ENCODE data around the gene RASGRP1.

Gene RASGRP1

DNA sequence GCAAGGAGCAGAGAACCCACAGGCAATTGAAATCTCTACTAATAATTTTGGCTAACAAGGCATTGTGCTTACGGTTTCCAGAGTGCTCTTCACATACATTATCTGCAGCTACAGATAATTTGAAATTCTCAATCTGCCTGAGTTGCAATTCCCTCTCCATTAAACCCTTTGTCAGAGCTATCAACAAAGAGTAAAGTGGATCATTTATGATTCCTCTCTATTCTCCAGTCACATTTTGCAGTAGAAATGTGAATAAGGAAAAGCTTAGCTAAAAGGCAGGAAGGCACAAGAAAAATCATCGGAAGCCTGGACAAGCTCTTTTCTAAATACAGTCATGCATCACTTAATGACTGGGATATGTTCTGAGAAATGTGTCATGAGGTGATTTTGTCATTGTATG, 61.1 kb downstream of the RASGRP1 start:
- DNase-seq: no peak

DNA sequence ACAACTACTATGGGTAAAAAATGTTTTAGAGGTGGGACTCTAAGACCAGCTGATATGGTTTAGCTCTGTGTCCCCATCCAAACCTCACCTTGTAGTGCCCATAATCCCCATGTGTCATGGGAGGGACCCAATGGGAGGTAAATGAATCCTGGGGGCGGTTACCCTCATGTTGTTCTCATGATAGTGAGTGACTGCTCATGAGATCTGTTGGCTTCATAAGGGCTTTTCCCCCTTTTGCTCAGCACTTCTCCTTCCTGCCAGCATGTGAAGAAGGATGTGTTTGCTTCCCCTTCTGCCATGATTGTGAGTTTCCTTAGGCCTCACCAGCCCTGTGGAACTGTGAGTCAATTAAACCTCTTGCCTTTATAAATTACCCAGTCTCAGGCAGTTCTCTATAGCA, 65.0 kb downstream of the RASGRP1 start:
- DNase-seq: no peak

DNA sequence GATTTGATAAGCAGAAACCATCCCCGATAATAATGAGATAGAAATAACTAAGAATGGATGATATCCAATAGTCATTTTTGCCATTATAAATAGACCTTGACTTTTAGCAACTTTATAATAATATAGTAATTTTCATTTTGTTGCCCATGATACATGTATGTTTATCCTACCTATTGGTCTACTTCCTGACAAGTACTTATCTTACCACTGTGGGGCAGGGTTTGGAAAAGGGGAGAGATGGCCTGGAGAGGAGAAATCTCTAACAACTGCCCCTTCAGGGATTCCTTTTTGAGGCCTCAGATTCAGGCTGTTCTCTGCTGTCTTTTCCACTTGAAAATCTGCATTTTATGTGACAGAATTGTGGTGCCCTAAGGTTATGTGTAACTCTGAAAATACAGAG, 68.5 kb downstream of the RASGRP1 start:
- no peak for DNase-seq

DNA sequence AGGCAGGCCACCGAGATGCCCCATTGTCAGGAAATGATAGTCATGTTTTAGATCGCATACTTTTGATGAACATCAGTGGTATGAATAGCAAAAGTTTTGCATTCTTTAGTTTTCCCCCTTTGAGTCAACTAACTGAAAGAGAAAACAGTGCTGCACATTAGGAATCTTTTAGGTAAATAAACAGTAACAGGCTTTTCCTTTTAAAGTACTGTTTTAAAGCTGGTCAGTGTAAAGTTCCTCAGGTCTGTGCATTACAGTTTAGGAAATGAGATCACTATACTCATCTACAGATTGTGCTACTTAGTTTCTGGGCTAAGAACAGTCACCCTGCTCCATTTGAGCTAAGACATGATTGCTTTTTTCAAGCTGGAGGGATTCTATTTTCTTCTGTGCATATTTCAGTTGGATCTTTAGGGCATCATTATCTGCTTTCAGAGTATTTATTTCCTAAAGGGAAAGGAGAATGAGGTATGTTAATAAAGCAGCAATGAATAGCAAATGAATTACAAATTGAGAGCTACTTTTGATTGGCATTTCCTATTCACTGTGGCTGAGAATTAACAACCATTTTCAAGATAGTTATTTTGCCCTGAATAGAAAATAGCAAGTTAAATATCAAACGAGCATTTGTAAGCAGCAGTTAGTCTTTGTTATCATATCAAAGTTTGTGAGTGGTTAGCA, 74.2 kb downstream of the RASGRP1 start:
- DNase-seq: no peak

DNA sequence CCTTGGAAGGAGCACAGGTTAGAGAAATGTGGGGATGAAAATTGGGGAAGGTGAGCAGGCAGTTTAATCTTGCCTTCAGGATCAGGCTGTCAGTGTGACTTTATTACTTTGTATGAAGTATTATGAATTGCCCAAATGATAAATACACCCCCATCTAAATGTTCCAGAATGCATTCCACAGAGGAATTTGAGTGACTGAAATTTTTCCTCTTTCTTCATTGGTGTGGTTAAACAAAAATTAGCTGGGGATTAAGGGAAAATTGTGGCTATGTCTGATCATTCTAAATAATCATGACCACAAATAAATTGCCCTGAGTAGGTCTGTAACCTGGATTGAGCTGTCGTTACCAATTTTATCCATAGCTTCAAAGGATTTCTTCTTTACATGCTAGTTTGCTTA, 77.2 kb downstream of the RASGRP1 start:
- no peak for DNase-seq

DNA sequence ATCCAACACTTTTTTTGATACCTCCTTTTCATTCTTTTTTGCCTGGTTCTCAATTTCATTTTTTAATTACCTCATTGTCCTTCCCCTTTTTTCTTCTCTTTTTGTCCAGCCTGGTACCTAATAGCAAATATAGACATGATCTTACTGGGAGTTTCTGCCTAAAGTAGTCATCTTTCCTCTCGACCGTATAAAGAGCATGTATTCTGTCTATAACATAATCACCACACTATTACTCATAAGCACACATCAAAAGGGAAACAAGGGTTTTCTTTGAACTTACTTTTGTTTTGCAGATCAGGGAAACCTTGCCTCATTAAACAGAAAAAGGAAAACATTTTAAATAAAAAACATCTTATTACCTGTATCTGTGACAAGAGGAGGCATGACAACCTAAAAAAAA, 77.7 kb downstream of the RASGRP1 start:
- DNase-seq: no peak

DNA sequence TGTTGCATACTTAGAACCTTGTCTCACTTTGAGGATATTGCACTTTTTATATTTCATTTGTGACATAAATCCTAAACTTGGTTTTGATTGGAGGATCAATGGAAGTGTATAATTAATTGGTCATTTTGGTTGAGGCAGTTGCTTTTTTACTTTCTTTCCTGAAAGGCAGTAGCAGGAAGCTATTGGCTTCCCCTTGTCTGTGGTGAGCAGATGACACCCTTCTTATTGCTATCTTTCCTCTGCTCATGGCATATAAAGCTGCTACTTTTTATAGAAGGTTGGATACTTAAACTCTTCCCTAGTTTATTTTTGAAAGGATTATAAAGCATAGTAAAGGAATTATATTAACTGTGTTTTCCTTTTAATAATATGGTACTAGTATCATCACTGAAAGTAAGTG, 82.0 kb downstream of the RASGRP1 start:
- no peak for DNase-seq

DNA sequence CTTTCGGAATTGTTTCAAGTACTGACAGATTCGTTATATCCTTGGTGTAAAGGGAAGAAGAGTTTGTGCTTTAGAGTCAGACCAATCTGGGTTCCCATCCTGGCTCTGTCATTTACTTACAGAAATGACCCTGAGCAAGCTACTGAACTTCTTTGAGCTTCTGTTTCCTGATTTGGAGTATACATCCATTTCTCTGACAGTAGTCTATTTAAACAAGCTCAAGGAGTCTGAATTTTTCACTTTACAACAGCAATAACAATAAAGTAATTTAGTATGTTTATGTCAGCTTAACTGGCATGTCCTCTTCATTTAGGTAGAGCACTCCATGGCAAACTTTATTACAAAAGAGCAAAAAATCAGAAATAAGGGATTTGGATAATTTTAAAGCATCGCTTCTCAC, 82.9 kb downstream of the RASGRP1 start:
- no peak for DNase-seq

DNA sequence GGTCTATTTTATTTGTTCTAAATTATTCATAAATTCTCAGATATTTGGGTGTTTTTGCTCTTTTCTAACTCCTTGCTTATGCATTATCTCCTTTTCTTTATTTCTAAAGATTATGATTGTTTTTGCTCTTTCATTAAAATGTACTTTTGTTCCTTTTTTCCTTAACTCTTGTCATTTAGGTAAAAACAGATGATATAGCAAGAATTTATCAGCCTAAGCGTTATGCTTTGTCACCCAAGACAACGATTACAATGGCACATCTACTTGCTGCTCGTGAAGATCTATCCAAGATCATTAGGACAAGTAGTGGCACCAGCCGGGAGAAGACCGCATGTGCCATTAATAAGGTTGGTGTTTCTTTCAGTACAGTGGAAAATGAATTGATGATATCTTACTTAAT, 83.5 kb downstream of the RASGRP1 start:
- no peak for DNase-seq

DNA sequence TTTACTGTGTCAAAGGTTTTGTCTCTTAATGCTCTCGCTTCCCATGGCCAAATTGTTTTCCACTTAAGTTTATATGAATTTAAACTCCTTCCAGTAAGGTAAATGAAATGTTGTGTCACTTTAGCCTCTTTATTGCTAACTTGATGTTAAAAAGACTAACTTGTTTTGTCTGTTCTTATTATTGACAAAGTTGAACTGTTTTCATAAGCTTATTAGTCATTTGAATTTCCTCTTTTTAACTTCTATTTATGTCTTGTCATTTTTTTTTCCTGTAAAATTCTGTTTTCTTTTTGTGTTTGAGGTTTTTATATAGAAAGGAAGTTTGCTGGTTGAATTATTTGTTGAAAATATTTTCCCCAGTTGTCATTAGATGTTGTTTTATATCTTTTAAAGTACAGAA, 84.9 kb downstream of the RASGRP1 start:
- DNase-seq: no peak

DNA sequence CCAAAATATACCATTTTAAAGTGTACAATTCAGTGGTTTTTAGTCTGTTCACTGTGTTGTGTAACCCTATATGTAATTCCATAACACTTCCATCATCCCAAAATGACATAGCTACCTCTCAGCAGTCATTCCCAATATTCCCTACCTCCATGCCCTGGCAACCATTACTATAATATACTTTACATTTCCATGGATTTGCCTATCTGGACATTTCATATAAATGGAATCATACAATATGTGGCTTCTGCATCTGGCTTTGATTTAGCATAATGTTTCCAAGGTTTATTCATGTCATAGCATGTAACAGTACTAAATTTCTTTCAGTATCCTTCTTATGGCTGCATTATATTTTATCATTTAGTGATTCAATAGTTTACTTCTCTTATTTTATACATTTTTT, 85.3 kb downstream of the RASGRP1 start:
- DNase-seq: no peak

DNA sequence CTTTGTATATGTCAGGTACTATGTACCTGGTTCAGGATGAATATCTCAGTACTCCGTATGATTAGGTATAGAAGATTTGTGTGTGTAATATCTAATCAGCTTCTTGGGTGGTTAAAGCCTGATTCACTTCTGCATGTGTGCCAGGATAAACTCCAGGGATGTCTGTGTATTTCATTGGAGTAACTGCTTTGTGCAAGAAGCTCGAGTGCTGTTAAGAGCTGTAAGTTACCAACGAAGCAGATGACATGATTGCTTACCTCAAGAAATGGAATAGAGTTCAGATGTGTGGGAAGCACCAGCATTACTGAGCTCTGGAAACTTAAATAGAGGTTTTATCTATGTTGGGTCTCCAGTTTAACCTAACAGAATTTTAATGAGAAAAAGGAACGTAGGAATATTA, 87.0 kb downstream of the RASGRP1 start:
- DNase-seq: no peak

DNA sequence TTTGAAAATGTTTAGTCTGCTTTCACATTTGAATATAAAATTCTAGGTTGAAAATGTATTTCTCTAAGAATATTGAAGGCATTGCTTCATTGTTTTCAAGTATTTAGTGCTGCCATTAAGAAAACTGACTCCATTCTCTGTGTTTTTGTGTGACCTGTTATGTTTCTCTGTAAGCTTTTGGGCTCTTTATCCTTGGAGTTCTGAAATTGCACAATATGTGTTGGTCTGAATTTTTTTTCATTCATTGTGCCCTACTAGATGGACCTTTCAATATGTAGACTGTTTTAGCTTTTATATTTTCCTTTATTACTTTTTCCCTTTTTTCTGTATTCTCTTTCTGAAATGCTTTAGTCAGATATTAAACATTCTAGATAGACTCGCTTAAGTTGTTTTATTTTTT, 88.5 kb downstream of the RASGRP1 start:
- no peak for DNase-seq

DNA sequence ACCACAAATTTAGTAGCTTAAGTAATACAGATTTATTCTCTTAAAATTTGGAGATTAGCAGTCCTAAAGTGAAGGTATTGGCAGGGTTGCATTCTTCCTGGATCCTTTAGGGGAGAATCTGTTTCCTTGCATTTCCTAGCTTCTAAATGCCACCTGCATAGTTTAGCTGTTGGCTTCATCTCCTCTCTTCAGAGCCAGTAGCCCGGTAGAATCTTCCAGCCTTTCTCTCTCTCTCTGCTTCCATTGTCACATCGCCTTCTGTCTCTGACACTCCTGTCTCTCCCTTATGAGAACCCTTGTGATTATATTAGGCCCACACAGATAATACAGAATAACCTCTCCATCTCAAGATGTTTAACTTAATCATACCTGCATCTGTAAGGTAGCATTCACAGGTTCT, 89.3 kb downstream of the RASGRP1 start:
- no peak for DNase-seq

DNA sequence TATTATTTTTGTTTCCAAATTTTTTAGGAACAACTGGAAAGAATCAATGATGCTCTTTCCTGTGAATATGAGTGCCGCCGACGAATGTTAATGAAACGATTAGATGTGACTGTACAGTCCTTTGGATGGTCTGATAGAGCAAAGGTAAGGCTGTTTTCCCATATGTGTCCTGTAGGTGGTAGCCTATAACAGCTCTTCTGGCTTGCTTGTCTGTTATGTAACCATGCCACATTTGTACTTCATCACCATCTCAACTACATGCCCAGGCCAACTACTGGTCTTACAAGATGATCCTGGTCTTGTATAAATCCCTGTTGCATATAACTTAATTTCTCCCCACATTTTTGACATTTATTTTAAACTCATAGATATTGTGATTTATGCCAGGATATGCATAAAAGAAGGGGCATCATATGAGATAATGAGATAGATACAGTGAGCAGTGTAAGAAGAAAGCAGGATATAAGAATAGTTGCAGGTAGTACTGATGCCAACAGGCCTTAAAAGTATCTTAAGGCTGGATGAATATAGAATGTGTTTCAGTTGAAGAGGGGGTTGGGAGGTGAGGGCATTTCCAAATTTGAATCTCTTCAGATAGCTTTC, 90.4 kb downstream of the RASGRP1 start:
- DNase-seq: peak; percentile 11

DNA sequence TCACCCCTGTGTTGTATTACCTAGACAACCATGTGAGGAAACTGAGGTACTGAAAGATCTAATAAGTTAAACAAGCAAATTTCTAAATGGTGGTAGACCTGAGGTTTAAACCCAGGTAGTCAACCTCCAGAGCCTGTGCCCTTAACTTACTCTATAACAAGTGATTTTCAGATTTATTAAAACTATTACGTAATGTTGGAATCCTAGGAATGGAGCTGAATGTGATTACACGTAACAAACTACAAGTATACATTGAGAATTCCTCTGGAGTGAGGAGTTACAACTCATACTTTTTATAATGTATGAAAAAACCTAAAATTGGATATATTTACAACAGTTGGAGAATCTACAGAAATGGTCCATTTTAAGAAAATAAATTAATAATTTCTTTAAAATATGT, 92.6 kb downstream of the RASGRP1 start:
- no peak for DNase-seq

DNA sequence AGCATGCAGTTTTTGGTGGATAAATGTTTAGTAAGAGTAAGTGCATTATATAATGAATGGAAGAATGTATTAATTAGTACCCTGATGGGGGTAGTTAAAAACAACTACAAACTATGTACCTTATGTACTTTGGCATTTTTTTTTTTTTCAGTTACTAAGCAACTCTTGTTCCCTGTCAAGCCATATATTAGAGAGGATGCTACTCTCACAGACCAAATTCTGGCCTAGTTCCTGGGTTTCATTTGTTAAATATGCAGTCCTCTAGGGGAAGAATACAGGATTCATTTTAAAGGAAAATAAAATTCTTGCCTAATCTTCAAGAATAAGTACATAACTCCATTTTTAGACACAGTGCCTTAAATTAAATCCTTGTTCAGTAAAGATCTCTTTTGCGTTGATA, 93.8 kb downstream of the RASGRP1 start:
- DNase-seq: no peak

DNA sequence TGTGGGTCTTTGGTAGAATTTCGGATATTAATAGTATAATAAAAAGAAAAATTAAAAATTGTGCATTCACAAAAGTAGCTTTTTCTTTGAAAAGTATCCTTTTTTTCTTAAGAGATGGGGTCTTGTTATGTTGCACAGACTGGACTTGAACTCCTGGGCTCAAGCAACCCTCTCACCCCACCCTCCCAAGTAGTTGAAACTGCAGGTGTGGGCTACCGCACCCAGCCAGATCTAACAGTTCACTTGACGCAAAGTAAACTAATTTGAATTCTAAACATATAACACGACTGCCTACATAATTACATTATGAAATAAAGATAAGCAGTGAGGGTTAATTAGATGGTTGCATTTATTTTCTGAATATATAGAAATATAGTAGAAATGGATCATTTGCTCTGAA, 99.9 kb downstream of the RASGRP1 start:
- no peak for DNase-seq

DNA sequence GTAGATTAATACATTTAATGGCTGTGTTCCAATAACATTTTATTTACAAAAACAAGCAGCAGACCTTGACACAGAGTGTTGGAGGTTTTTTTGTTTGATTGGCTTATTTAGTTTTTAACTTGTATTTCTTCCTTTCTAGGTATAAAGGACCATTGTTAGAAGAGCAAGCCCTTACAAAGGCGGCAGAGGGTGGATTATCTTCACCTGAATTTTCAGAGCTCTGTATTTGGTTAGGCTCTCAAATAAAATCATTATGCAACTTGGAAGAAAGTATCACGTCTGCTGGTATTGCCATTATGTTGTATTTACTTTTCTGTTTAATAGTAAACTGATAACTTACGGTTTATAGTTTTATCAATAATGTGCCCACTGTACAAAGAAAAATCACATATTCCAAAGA, 100.7 kb downstream of the RASGRP1 start:
- no peak for DNase-seq

DNA sequence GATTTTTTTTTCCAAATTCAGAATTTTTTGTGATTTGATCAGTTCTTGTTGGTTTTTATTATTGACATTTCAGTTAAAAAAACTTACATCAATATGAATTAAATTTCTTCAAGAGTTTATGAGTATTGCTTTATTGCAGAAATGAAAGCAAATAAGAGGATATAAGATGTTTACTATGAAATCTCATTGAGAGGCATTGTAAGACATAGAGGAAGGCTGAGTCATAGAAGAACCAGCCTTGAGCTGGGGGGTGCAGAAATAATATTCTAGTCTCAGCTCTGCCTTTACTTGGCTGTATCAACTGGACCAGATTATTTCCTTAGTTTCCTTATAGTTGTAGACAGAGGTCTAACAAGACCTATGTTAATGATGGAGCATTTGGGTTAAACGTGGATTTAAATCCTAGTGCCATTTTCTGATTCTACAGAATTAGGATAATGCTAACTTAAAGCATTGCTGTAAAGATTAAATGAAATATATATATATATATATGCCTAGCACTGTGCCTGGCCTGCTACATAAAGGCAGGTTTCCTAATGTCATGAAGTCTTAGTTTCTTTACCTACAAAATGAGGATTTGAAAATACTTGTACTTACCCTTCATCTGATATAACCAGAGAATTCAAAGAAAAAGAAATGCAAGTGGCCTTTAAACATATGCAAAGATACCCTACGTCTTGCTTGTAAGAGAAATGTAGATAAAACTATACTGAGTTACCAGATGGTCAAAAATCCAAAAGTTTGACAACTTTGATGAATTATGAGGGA, 103.4 kb downstream of the RASGRP1 start:
- no peak for DNase-seq

DNA sequence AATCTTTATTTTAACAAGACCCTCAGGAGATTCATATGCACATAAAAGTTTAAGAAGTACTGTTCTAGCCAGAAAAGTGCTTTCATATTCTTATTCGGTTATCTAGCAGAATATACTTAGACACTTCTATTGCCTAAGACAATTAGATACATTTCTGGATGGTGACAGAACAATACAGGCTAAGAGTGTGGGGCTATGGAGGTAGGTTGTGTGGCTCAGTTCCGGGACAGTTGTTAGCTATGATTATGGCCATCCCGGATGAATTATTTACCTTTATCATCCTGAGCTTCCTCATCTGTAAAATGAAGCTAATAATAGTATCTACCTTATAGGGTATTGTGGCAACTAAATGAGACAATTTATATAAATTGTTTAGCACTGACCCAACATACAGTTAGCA, 104.1 kb downstream of the RASGRP1 start:
- no peak for DNase-seq

DNA sequence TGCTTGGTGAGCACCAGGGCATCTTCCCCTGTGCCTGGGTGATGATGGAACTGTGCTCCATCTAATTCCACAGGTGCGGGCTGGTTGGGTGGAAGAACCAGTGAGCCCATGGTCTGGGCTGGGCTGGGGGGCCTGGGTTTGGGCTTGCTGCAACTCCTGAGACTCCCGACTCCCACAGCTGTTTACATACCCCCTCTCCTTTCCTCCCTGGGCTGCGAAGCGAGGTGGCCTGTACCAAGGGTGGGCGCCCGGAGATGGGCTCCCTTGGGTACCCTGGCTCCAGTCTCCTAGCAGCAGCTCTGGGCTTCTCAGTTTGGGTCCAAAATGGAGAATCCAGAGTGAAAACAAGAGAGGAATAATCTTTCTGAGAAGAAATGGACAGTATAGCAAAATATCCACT, 105.1 kb downstream of the RASGRP1 start:
- DNase-seq: no peak

DNA sequence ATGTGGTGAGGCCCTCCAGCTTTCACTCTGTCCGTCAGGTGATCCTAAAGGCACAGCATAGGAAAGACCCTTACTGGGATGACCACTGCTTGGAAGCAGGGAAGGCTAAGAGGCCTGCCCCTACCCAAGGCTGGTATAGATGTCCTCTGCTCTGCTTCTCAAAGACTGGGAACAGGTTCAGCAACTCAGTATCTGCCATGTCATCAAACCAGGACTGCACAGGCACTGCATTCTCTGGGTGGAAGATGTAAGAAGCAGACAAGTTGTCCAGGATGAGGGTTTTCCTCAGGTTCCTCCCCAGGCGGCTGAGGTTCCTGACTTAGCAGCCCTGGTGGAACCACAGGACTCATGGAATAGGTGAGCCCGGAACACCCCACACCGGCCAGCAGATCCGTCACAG, 106.0 kb downstream of the RASGRP1 start:
- DNase-seq: no peak

DNA sequence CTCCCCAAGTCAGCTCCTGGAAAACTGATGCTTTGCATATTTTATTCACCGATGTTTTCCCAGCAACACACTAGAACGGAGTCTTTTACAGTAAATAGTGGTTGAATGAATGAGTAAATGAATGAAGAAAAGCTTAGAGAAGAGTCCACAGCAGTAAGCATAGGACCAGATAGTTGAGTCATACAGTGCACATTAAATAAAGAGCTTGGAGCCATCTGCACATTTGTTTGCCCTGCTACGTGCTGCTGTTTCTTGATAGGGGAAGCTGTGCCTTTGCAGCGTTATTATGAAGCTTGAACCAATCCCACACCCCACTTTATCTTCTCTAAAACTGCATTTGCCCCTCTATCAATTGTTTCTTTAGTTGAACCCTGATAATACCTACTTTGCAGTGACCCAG, 109.5 kb downstream of the RASGRP1 start:
- no peak for DNase-seq

DNA sequence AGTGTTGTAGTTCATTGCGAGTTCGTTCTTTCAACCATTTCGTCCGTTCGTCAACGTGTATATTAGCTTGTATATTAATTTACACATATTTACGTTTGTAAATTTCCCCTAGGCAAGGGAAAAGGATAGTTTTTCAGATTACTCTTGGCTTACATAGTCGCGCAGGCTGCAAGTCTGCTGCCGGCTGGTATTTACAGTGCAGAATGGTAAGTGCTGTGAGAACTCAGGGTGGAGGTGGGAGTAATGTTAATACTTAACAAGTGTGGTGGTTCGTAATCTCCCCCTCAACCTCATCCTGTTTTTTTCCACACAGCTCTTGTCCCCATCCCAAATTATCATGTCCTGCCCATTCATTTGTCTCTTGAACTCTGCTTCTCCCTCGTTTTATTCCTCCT, 109.9 kb downstream of the RASGRP1 start:
- DNase-seq: no peak
